T-helper 17 cell (primary cell): Measurements from ENCODE around the gene FAU. TPM values are rescaled to one million over a fixed set of nuclear protein-coding genes. Genes with fewer than 3 reads are reported as not detected.

Source experiments
- ATAC-seq: fragments of 150-1000 bp; cut with Tn5 transposase; 2 replicates; pipeline ENCODE4 v1.10.0; 2021; ENCODE audit warnings: mild to moderate bottlenecking, moderate library complexity
- DNase-seq, 3 donors: peaks; one replicate each; pipeline versions ENCODE4 v3.0.0 to v3.0.0-alpha.2; 2020 to 2021
- H3K9me3 ChIP-seq: one replicate; pipeline ENCODE4 v1.7.0; 2013; ENCODE audit warnings: low read length, mild to moderate bottlenecking; ENCODE audit not compliant: control insufficient read depth, poor library complexity, severe bottlenecking
- H3K27ac Mint-ChIP-seq: one replicate; pipeline ENCODE4 v1.8.0; 2022; ENCODE audit warnings: mild to moderate bottlenecking, moderate library complexity, mixed read lengths
- H3K27me3 Mint-ChIP-seq: one replicate; pipeline ENCODE4 v1.8.0; 2022; ENCODE audit warnings: mixed read lengths
- H3K36me3 Mint-ChIP-seq: one replicate; pipeline ENCODE4 v1.8.0; 2022; ENCODE audit warnings: low read depth, mixed read lengths
- H3K4me1 Mint-ChIP-seq: one replicate; pipeline ENCODE4 v1.8.0; 2022; ENCODE audit warnings: mild to moderate bottlenecking, mixed read lengths
- H3K4me3 Mint-ChIP-seq: one replicate; pipeline ENCODE4 v1.8.0; 2022; ENCODE audit warnings: mild to moderate bottlenecking, moderate library complexity, mixed read lengths
- total RNA-seq, 4 donors: library from RNA in 2 of 4; stranded (reverse) in 2 of 4; gene quantifications; one replicate each; pipeline ENCODE4 v1.2.3 and lab custom pipeline; 2022 to 2026

FAU gene
- total RNA-seq, 2 donors from 2014 or later = 1,401 to 1,408 TPM

- ATAC-seq (no peak), DNase-seq (peak in 2 of 3 donors; percentile 40)
- no peaks in the 10 kb centered on the region for H3K9me3 ChIP-seq
- Mint-ChIP-seq H3K27me3 (no peaks in the 10 kb centered on the region), H3K4me3 (peak overlapping the region; percentile 98), H3K4me1 (peaks cover 32% of the 10 kb centered on the region), H3K36me3 (peaks cover 5% of the 10 kb centered on the region), H3K27ac (peak overlapping the region; percentile 100)
Observed at GRCh38 chr11:65132988-65133700, 11.2 kb upstream of the FAU start.

- DNase-seq (no peak), ATAC-seq (no peak)
- Mint-ChIP-seq H3K36me3 (peaks cover 5% of the 10 kb centered on the region), H3K4me1 (peaks cover 32% of the 10 kb centered on the region), H3K4me3 (peak overlapping the region; percentile 98), H3K27me3 (no peaks in the 10 kb centered on the region), H3K27ac (peak overlapping the region; percentile 100)
- H3K9me3 ChIP-seq = no peaks in the 10 kb centered on the region
Observed at GRCh38 chr11:65132238-65132987, 10.5 kb upstream of the FAU start.

GRCh38 chr11:65131895-65132237 lies 9.9 kb upstream of the FAU start:
- Mint-ChIP-seq H3K36me3 (peaks cover 5% of the 10 kb centered on the region), H3K27ac (peak overlapping the region; percentile 100), H3K4me1 (peaks cover 32% of the 10 kb centered on the region), H3K27me3 (no peaks in the 10 kb centered on the region), H3K4me3 (peak overlapping the region; percentile 98)
- ATAC-seq (no peak), DNase-seq (no peak)
- no peaks in the 10 kb centered on the region for H3K9me3 ChIP-seq

GRCh38 chr11:65131417-65131776 lies 9.5 kb upstream of the FAU start:
- H3K4me3 Mint-ChIP-seq = no peak overlapping the region
- peaks cover 28% of the 10 kb centered on the region for H3K4me1 Mint-ChIP-seq
- peaks cover 5% of the 10 kb centered on the region for H3K36me3 Mint-ChIP-seq
- DNase-seq (no peak), ATAC-seq (no peak)
- H3K27me3 Mint-ChIP-seq = no peaks in the 10 kb centered on the region
- no peak overlapping the region for H3K27ac Mint-ChIP-seq
- H3K9me3 ChIP-seq = no peaks in the 10 kb centered on the region

GRCh38 chr11:65130631-65131416 lies 8.9 kb upstream of the FAU start:
- DNase-seq (no peak), ATAC-seq (no peak)
- peaks cover 22% of the 10 kb centered on the region for H3K4me1 Mint-ChIP-seq
- no peak overlapping the region for H3K4me3 Mint-ChIP-seq
- H3K27ac Mint-ChIP-seq = no peak overlapping the region
- peaks cover 5% of the 10 kb centered on the region for H3K36me3 Mint-ChIP-seq
- no peaks in the 10 kb centered on the region for H3K27me3 Mint-ChIP-seq
- H3K9me3 ChIP-seq = no peaks in the 10 kb centered on the region

- ATAC-seq = no peak
- no peak overlapping the region for H3K27ac Mint-ChIP-seq
- peaks cover 5% of the 10 kb centered on the region for H3K36me3 Mint-ChIP-seq
- no peak overlapping the region for H3K4me3 Mint-ChIP-seq
- peaks cover 19% of the 10 kb centered on the region for H3K4me1 Mint-ChIP-seq
- H3K9me3 ChIP-seq = no peaks in the 10 kb centered on the region
- no peak for DNase-seq
- H3K27me3 Mint-ChIP-seq = no peaks in the 10 kb centered on the region
Observed at GRCh38 chr11:65129649-65130441, 7.9 kb upstream of the FAU start.

- H3K4me1 Mint-ChIP-seq = peaks cover 16% of the 10 kb centered on the region
- ATAC-seq (no peak), DNase-seq (no peak)
- no peaks in the 10 kb centered on the region for H3K9me3 ChIP-seq
- peak overlapping the region; percentile 43 for H3K27ac Mint-ChIP-seq
- H3K4me3 Mint-ChIP-seq = no peak overlapping the region
- H3K36me3 Mint-ChIP-seq = peaks cover 7% of the 10 kb centered on the region
- no peaks in the 10 kb centered on the region for H3K27me3 Mint-ChIP-seq
Observed at GRCh38 chr11:65128182-65129145, 6.5 kb upstream of the FAU start.

GRCh38 chr11:65127473-65128181 lies 5.7 kb upstream of the FAU start:
- no peak overlapping the region for H3K4me3 Mint-ChIP-seq
- no peaks in the 10 kb centered on the region for H3K9me3 ChIP-seq
- peak overlapping the region; percentile 43 for H3K27ac Mint-ChIP-seq
- no peaks in the 10 kb centered on the region for H3K27me3 Mint-ChIP-seq
- H3K4me1 Mint-ChIP-seq = peaks cover 9% of the 10 kb centered on the region
- ATAC-seq (no peak), DNase-seq (no peak)
- H3K36me3 Mint-ChIP-seq = peaks cover 7% of the 10 kb centered on the region

- no peak for ATAC-seq
Observed at GRCh38 chr11:65126624-65127274, 4.8 kb upstream of the FAU start.

GRCh38 chr11:65125197-65126056 lies 3.5 kb upstream of the FAU start:
- no peaks in the 10 kb centered on the region for H3K9me3 ChIP-seq
- Mint-ChIP-seq H3K27ac (no peak overlapping the region), H3K27me3 (no peaks in the 10 kb centered on the region), H3K4me1 (peaks cover 17% of the 10 kb centered on the region), H3K36me3 (peaks cover 12% of the 10 kb centered on the region), H3K4me3 (no peak overlapping the region)
- no peak for ATAC-seq
- DNase-seq = no peak

More at GRCh38 chr11:65126624-65127274, 4.8 kb upstream of the FAU start:
- no peaks in the 10 kb centered on the region for H3K9me3 ChIP-seq
- Mint-ChIP-seq H3K27ac (no peak overlapping the region), H3K36me3 (peaks cover 12% of the 10 kb centered on the region), H3K4me3 (no peak overlapping the region), H3K4me1 (peaks cover 14% of the 10 kb centered on the region), H3K27me3 (no peaks in the 10 kb centered on the region)
- no peak for DNase-seq
